ENCODE results near the gene EYA3.

Gene EYA3

DNA sequence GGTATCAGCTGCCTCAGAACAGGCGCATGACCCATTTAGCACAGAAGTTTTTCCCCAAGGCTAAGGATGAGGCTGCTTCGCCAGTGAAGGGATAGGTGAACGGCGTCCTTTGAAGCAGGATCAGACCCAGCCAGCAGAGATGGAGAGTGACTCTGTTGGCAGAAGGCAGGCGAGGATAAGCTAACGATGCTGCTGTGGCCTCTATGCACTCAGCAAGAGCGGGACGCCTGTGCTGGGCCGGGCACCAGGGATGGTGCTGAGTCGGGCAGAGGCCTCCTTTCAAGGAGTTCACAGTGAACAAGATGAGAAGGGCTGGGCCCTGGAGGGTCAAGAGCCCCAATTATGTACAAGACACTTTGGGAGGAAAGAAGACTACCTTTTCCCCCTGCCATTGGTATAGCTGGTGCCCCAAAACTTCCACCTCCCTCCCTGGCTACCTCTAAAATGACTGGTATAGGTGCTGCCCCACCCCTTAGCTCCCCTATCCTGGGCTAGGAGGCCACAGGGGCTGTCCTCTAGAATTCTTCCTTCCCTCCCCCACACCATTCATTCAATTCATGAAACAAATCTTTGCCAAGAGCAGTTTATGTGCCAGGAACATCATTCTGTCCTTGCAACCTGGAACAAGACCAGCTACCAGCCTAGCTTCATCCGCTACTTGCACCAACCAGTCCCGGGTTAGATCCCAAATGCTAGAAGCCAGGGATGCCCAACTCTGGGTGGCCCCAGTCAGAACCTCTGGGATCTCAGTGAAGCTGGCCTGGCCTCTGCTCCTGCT lies 121.1 kb downstream of the EYA3 start:
- DNase-seq: no peak

- DNase-seq: no peak
These were observed 121.9 kb downstream of the EYA3 start for GRCh38 chr1:27966402-27967105.

- no peak for DNase-seq
These were observed 125.0 kb downstream of the EYA3 start for GRCh38 chr1:27963393-27963792.

- no peak for DNase-seq
These were observed 126.7 kb downstream of the EYA3 start for GRCh38 chr1:27961646-27962221.

DNA sequence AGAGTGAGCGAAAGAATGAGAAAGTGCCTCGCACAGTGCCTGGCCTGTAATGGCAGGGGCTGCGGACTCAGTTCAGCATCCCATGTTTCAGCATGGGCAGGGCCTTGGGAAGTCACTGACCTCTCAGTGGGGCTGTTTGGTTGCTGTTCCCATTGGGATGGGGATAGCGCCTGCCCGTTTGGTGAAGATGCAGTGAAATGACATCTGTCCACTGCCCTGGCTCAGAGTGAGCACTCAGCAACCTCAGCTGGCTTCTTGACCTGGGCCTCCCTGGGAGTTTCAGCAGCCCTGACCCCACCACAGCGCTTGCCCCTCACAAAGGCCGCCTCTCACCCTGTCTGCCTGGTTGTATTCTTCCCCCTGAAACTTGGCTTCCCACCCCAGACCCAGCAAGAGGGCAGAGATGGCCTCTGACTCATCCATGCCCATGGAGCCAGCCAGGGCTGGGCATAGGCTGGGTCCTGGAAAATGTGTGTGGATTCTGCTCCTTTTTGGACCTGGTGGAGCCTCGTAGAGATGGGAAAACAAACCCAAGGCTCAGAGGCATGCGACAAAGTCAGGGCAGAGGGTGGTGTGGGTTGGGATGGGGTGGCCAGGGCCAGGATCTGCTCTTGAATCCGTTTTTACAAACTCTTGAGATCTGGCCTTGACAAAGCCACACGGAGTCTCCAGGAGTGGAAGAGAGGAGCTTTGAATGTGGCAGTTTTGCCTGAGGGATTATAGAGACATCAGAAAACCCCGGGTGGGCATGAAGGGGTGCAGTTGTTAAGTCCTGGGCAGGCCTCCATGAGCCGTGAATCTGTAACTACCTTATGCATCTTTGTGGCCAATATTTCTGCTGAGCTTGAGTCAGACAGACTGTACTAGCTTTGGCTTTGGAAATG lies 127.4 kb downstream of the EYA3 start:
- DNase-seq: no peak

- peak; percentile 70 to 87 (median 76) for DNase-seq
These were observed 128.4 kb downstream of the EYA3 start, which contains the start of gene XKR8 for GRCh38 chr1:27959792-27960603. XKR8 (plus strand) TSS chr1:27959973; CDS start chr1:27960070, 97 bp downstream.

GRCh38 chr1:27958513-27958912 lies 129.9 kb downstream of the EYA3 start:
- DNase-seq: no peak

DNA sequence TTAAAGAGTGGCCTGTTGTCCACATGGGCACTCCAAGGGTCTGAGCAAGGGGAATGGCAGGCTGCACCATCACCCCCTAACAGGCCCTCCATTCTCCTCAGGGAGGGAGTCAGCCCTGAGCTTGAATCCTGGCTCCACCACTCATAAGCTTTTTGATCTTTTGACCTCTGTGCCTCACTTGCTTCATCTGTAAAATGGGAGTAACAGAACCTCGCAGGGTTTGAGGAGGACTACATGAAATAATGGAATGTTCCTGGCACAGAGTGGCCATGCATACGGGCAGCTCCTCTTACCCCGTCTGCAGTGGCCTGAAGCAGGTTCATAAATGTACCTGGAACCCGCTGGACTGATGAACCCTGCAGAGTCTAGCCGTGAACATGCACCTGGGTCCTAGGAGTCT lies 130.8 kb downstream of the EYA3 start:
- DNase-seq: no peak

DNA sequence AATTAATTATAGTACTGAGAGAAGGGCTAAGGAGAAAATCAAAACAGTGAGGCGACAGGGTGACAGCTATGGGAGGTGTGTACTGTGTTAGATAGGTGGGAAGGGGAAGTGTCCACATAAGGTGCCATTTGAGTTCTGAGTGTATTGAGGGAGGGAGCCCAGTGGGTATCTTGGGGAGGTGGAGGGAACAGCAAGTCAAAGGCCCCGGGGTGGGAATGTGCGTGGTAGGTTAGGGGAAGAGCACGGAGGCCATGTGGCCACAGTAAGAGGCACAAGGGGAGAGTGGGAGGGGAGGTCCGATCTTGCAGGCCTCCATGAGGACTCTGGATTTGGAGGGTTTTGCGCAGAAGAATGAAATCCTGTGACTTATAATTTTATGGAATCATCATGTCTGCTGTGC lies 131.6 kb downstream of the EYA3 start:
- DNase-seq: no peak

- no peak for DNase-seq
These were observed 133.3 kb downstream of the EYA3 start for GRCh38 chr1:27955076-27955475.

- no peak for DNase-seq
These were observed 134.2 kb downstream of the EYA3 start for GRCh38 chr1:27954186-27954585.

- no peak for DNase-seq
These were observed 136.3 kb downstream of the EYA3 start for GRCh38 chr1:27952147-27952546.

DNA sequence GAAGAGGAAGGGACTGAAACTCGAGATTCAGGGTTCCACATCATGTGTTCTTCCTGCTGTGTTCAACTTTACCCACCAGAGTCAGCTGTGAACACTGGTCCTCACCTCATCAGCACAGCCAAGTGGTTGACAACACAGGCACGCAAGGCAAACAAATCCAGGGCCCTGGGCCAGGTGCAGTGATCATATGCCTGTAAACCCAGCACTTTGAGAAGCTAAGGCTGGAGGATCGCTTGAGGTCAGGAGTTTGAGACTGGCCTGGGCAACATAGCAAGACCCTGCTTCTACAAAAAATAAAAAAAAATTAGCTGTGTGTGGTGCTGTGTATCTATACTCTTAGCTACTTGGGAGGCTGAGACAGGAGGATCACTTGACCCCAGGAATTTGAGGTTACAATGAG lies 137.0 kb downstream of the EYA3 start:
- no peak for DNase-seq

DNA sequence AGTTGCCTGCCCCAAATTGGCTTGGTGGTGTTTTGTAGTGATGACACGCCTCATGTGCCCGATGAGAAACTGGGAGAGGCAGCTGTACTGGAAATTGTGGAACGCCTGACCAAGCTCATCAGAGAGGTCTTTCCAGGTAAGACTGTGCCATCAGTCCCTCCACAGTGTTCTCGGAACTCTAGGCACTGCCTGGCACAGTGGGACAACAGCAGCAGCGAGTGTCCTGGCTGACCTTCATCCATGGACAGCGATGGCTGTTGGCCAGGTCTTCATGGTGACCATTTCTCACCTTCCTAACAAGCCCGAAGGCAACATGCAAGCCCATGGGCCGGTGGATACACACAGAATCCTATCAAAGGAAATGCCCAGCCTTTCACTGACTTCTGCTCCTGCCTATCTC lies 139.4 kb downstream of the EYA3 start:
- no peak for DNase-seq

DNA sequence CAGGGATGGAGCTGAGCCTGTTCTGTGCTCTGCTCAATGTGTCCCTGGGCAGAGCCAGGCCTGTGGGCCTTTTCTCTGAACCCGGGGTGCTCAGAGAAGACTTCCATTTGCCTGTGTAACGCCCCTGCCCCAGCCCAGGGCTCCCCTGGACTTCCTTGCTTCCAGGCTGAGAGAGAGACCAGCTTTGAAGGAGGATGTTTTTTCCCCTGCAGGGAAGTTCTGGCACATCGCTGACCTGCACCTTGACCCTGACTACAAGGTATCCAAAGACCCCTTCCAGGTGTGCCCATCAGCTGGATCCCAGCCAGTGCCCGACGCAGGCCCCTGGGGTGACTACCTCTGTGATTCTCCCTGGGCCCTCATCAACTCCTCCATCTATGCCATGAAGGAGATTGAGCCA lies 143.4 kb downstream of the EYA3 start:
- DNase-seq: no peak

- no peak for DNase-seq
These were observed 146.5 kb downstream of the EYA3 start for GRCh38 chr1:27941671-27942540.

- DNase-seq: no peak
These were observed 147.4 kb downstream of the EYA3 start for GRCh38 chr1:27940870-27941560.

DNA sequence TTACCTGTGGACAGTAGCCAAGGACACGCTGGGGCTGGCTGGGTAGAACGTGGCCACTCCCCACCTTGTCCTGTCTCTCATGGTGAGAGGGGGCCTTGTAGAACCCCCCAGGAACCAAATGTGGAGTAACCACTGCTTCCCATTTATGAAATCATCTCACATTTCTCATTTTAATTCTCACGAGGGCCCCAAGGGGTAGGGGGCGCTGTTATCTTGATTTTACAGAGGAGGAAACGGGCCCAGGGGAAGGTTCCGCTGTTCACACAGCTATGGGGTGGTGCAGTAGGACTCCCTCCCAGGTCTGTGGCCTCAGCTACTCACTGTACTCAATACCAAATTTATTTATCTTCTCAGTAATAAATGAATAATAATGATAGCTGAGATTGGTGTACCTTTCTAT lies 148.1 kb downstream of the EYA3 start:
- DNase-seq: peak; percentile 53 to 80 (median 66)

- no peak for DNase-seq
These were observed 149.9 kb downstream of the EYA3 start for GRCh38 chr1:27938488-27938887.

DNA sequence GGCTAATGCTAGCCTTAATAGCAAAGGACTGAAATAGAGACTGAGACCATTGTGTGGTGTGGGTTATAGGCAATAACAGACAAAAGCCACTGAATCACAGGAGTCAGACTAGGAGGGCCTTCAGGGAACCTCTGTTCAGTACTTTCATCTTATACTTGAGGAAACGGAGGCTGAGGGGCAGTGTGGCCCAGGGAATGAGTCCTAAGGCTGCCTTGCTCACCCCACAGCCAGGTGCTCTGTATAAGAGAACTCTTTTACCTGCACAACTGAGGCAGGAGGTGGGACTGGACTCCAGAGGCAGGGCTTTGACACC lies 150.9 kb downstream of the EYA3 start:
- DNase-seq: no peak

DNA sequence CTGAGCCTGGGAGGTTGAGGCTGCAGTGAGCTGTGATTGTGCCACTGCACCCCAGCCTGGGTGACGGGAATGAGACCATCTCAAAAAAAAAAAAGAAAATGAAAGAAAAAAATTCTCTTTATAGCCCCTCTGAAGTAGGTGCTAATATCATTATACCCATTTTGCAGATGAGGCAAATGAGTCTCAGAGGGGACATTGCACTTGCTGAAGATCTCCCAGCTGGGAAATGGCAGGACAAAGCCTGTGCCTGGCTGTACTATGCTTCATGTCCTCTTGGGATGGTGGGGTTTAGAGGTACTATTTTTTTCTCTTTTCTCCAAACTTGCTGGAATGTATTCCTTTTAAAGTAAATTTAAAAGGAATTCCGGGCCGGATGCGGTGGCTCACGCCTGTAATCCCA lies 152.0 kb downstream of the EYA3 start:
- no peak for DNase-seq
